DOHH2 (cell line): ENCODE results near the gene SGCE.

Source experiments
- H3F3A ChIP-seq: fragments of 200-600 bp; sonication (generic), shearing (Covaris generic); 2 replicates; pipeline ENCODE4 v1.6.0; 2016; ENCODE audit warnings: antibody characterized with exemption, mild to moderate bottlenecking; ENCODE audit not compliant: control insufficient read depth, insufficient read depth
- H3K27ac ChIP-seq: fragments of 200-600 bp; sonication (generic); 2 replicates; pipeline ENCODE4 v1.5.1; 2014; ENCODE audit warnings: low read depth, mild to moderate bottlenecking, low read length, moderate library complexity
- H3K27me3 ChIP-seq: fragments of 200-600 bp; sonication (generic); 2 replicates; pipeline ENCODE4 v1.6.1; 2014; ENCODE audit warnings: mild to moderate bottlenecking, low read length, mixed read lengths; ENCODE audit not compliant: control insufficient read depth
- H3K36me3 ChIP-seq: fragments of 200-600 bp; sonication (generic); 2 replicates; pipeline ENCODE4 v1.6.1; 2014; ENCODE audit warnings: mild to moderate bottlenecking, low read length, moderate library complexity, mixed read lengths; ENCODE audit not compliant: control insufficient read depth
- H3K4me1 ChIP-seq: fragments of 200-600 bp; sonication (generic); 2 replicates; pipeline ENCODE4 v1.6.1; 2014; ENCODE audit warnings: mild to moderate bottlenecking, low read length, mixed read lengths; ENCODE audit not compliant: control insufficient read depth
- H3K4me2 ChIP-seq: fragments of 200-600 bp; sonication (generic); 2 replicates; pipeline ENCODE4 v1.6.0; 2014; ENCODE audit warnings: mild to moderate bottlenecking, low read length, moderate library complexity
- H3K4me3 ChIP-seq: fragments of 200-600 bp; sonication (generic); 2 replicates; pipeline ENCODE4 v1.5.1; 2014; ENCODE audit warnings: mild to moderate bottlenecking, low read length, mixed read lengths
- H3K79me2 ChIP-seq: fragments of 200-600 bp; sonication (generic); 2 replicates; pipeline ENCODE4 v1.6.1; 2014; ENCODE audit warnings: mild to moderate bottlenecking, low read length, mixed read lengths; ENCODE audit not compliant: control insufficient read depth
- H3K9me2 ChIP-seq: fragments of 200-600 bp; sonication (generic); replicated peaks from 2 replicates; pipeline ENCODE4 v1.6.1; 2014; ENCODE audit warnings: mild to moderate bottlenecking, low read length, mixed read lengths; ENCODE audit not compliant: control insufficient read depth
- H3K9me3 ChIP-seq: fragments of 200-600 bp; sonication (generic); 2 replicates; pipeline ENCODE4 v1.6.1; 2014; ENCODE audit warnings: antibody characterized with exemption, low read length, mixed read lengths; ENCODE audit not compliant: control insufficient read depth, insufficient read depth
- H4K20me1 ChIP-seq: fragments of 200-600 bp; sonication (generic); 2 replicates; pipeline ENCODE4 v1.6.0; 2014; ENCODE audit warnings: low read depth, mild to moderate bottlenecking, antibody characterized with exemption, low read length, moderate library complexity; ENCODE audit not compliant: control insufficient read depth, insufficient read depth
- EZH2phosphoT487 ChIP-seq: fragments of 200-600 bp; sonication (generic); IDR thresholded peaks from 2 replicates; pipeline ENCODE4 v1.6.1; 2017; ENCODE audit warnings: borderline replicate concordance, mild to moderate bottlenecking, antibody characterized with exemption, low read length, moderate library complexity, mixed read lengths
- TF ChIP-seq, protein P1 (sequence below): fragments of 200-600 bp; sonication (generic); IDR thresholded peaks from one replicate; pipeline ENCODE4 v1.5.1; 2014; ENCODE audit warnings: antibody characterized with exemption, mild to moderate bottlenecking, low read depth, low read length; ENCODE audit not compliant: poor library complexity, severe bottlenecking

Gene SGCE

GRCh38 chr7:94621120-94621519 is 34.8 kb downstream of the SGCE start:
- Histone ChIP-seq H3K79me2 (no peaks in the 10 kb centered on the region), H3K4me1 (peaks cover 7% of the 10 kb centered on the region), H4K20me1 (no peaks in the 10 kb centered on the region), H3K27ac (no peak overlapping the region), H3K4me2 (no peak overlapping the region), H3K4me3 (no peak overlapping the region), H3K9me2 (no peaks in the 10 kb centered on the region), H3K36me3 (peaks cover 22% of the 10 kb centered on the region), H3K9me3 (no peaks in the 10 kb centered on the region), H3F3A (no peaks in the 10 kb centered on the region), H3K27me3 (no peaks in the 10 kb centered on the region)
- TF ChIP-seq EZH2phosphoT487 = no peak
- TF ChIP-seq, protein P1, sequence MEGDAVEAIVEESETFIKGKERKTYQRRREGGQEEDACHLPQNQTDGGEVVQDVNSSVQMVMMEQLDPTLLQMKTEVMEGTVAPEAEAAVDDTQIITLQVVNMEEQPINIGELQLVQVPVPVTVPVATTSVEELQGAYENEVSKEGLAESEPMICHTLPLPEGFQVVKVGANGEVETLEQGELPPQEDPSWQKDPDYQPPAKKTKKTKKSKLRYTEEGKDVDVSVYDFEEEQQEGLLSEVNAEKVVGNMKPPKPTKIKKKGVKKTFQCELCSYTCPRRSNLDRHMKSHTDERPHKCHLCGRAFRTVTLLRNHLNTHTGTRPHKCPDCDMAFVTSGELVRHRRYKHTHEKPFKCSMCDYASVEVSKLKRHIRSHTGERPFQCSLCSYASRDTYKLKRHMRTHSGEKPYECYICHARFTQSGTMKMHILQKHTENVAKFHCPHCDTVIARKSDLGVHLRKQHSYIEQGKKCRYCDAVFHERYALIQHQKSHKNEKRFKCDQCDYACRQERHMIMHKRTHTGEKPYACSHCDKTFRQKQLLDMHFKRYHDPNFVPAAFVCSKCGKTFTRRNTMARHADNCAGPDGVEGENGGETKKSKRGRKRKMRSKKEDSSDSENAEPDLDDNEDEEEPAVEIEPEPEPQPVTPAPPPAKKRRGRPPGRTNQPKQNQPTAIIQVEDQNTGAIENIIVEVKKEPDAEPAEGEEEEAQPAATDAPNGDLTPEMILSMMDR = no peak

DNA sequence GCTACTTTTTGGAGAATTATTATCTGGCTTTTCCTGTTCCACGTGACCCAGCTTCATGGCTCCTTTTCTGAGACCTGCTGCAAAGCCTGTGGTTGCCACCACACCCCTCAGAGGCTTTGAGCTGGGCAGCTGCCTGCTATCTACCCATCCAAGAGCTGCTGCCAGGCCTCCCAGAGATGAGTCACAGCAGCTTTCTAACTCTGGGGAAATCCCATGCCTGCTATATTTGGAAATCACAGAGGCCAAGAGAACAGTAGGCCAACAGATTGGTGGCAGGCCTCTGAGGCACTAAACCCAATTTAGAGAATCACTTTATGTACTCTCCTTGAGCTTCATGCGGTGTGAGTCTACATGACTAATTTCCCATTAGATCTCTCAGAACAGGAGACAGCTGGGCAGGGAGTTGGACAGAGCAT is 35.2 kb downstream of the SGCE start:
- H3K36me3 ChIP-seq = peaks cover 23% of the 10 kb centered on the region

GRCh38 chr7:94618126-94618525 is 37.8 kb downstream of the SGCE start:
- H3F3A ChIP-seq = no peaks in the 10 kb centered on the region
- TF ChIP-seq, protein P1 = no peak
- no peak for TF ChIP-seq EZH2phosphoT487
- no peak overlapping the region for H3K27ac ChIP-seq
- H3K4me1 ChIP-seq = peaks cover 7% of the 10 kb centered on the region
- no peak overlapping the region for H3K4me3 ChIP-seq
- no peaks in the 10 kb centered on the region for H3K27me3 ChIP-seq
- H3K4me2 ChIP-seq = no peak overlapping the region
- H4K20me1 ChIP-seq = no peaks in the 10 kb centered on the region
- H3K36me3 ChIP-seq = peaks cover 27% of the 10 kb centered on the region
- no peaks in the 10 kb centered on the region for H3K9me2 ChIP-seq
- no peaks in the 10 kb centered on the region for H3K79me2 ChIP-seq
- H3K9me3 ChIP-seq = no peaks in the 10 kb centered on the region

More for the DNA sequence above, 35.2 kb downstream of the SGCE start:
- Histone ChIP-seq H3K9me3 (no peaks in the 10 kb centered on the region), H3K4me2 (no peak overlapping the region), H3K9me2 (no peaks in the 10 kb centered on the region), H3F3A (no peaks in the 10 kb centered on the region), H3K27me3 (no peaks in the 10 kb centered on the region), H3K4me3 (no peak overlapping the region), H3K4me1 (peaks cover 7% of the 10 kb centered on the region), H4K20me1 (no peaks in the 10 kb centered on the region), H3K27ac (no peak overlapping the region), H3K79me2 (no peaks in the 10 kb centered on the region)
- no peak for TF ChIP-seq EZH2phosphoT487
- TF ChIP-seq, protein P1 = no peak
